Fibroblast of pulmonary artery (primary cell): ENCODE results near the gene ZBTB25.
A peak's percentile ranks its signal among the peaks of the same experiment; 100 is the strongest.

Experiments used
- DNase-seq: peaks from one replicate; pipeline ENCODE4 v3.0.0-alpha.2; 2010; ENCODE audit warnings: low read depth
- H3K4me3 ChIP-seq: replicated peaks from 2 replicates; pipeline ENCODE4 v1.5.1; 2011; ENCODE audit warnings: low read depth, mild to moderate bottlenecking, control low read depth, low read length, moderate library complexity
- TF ChIP-seq, protein P1 (sequence below): IDR thresholded peaks from 2 replicates; pipeline ENCODE4 v1.5.1; 2011; ENCODE audit warnings: mild to moderate bottlenecking, control low read depth, low read length, inconsistent platforms; ENCODE audit errors: missing control alignments

The ZBTB25 gene, protein sequence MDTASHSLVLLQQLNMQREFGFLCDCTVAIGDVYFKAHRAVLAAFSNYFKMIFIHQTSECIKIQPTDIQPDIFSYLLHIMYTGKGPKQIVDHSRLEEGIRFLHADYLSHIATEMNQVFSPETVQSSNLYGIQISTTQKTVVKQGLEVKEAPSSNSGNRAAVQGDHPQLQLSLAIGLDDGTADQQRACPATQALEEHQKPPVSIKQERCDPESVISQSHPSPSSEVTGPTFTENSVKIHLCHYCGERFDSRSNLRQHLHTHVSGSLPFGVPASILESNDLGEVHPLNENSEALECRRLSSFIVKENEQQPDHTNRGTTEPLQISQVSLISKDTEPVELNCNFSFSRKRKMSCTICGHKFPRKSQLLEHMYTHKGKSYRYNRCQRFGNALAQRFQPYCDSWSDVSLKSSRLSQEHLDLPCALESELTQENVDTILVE

DNA sequence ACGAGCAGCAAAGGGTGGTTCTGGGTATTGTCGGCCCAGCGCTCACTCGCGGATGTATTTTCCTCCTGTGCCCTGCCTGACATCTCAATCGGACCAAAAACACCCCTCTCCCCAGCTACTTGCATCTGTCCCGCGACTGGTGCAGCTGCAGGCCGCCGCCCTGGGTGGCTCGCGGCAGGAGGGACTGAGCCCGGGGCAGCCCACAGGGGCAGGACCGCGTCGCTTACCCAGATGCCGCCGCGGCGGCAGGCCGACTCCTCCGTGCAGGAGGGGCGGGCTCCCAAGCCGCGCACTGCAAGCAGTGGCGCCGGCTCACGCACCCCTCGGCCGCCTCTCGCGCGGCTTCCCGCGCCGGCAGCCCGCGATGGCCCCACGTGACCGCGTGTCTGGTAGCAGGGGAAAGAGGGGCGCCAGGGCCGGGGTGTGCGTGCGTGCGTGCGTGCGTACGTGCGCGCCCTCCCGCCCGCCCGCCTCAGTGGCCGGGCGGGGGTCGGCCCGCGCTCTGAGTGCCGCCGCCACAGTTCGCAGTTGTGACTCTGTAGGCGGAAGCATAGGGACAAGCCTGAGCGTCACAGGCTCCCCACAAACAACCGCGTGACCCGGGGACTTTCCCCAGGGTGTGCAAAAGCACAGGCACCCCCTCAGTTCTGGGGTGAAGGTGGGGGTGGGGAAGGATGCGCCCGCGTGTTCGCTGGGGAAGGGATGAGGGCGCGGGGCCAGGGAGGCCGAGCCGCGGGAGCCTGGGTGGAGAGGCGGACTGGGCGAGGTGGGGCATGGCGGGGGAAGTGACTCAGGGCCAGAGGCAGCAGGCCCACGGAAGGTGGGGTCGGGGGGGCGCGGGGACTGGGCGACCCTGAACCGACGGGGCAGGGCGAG, at the start of gene ZBTB25:
Gene ZBTB25, minus strand, starts transcription at position 405 of the 876 bp plus-strand sequence. CDS start 13,305 bp downstream, outside the sequence.
- DNase-seq, result peak; percentile 92
- peak within 1 kb of the TSS; percentile 76 for H3K4me3 ChIP-seq
- TF ChIP-seq, protein P1, sequence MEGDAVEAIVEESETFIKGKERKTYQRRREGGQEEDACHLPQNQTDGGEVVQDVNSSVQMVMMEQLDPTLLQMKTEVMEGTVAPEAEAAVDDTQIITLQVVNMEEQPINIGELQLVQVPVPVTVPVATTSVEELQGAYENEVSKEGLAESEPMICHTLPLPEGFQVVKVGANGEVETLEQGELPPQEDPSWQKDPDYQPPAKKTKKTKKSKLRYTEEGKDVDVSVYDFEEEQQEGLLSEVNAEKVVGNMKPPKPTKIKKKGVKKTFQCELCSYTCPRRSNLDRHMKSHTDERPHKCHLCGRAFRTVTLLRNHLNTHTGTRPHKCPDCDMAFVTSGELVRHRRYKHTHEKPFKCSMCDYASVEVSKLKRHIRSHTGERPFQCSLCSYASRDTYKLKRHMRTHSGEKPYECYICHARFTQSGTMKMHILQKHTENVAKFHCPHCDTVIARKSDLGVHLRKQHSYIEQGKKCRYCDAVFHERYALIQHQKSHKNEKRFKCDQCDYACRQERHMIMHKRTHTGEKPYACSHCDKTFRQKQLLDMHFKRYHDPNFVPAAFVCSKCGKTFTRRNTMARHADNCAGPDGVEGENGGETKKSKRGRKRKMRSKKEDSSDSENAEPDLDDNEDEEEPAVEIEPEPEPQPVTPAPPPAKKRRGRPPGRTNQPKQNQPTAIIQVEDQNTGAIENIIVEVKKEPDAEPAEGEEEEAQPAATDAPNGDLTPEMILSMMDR, result no peak

DNA sequence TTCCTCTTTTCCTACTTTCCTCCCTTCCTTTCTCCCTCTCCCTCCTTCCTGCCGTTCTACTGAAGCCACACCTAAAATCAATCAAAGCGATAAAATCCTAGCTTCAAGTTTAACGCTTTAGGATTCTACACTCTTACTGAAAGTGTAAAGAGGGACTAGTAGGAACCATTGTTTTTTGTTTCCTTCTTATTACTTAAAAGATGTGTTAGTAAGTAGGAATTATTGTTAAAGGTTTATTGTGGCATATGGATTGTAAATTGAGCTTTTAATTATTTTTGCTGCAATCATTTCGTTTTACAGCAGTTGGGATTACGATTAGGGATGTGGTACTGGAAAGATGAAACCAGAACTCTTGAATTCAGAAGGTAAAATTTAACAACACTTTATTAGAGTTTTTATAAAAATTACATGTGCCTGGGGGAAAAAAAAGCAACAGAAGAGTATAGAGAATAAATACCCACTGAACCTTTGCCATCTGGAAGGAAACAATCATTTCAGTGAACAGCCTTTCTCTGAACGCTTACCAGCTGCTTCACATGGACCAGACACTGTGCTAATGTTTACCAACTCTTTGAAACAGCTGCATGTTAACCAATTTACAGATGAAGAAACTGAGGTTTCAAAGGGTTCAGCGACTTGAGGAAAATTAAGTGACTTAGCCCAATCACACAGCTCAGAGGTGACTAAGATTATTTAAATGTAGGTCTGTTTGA, 47.1 kb upstream of the ZBTB25 start:
- no peak overlapping the region for H3K4me3 ChIP-seq
- TF ChIP-seq, protein P1, result no peak
- no peak for DNase-seq

DNA sequence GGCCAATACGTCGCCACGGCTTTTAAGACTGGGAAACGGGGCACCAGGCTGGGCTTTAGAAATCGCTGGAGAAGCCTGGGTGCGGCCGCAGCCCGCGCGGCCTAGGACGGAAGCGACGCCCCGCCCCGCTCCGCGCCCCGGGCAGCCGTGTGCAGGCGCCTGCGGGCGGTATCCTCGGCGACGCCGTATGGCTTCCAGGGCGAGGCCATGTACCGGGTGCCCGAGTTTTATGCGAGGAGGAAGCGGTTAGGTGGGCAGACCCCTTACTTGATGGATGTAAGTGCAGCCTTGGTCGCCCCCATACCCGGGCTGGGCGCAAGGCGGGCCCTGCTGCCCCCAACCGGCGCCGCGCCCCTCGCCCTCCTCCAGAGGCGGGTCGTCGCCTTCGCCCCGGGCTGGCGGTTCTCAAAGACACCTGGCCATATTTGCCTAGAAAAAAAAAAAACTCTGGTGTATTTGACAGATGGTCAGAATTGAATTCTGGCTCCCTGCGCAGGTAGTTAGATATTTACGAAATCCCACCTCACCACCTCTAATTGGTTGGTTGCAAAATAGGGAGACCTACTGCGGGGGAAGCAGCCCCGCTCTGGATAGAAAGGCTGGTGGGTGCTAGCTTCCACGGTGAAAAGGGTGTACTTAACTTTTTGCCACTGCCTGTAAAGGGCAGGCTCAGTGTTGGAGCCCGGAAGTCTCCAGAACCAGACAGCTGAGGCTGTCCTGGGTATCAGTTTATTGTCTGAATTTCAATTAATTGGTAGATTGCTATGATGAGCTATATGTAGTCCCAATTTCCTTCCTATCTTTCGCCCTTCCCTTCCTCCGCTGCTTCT, 46.4 kb upstream of the ZBTB25 start, which contains the start of gene PPP1R36:
Gene PPP1R36, plus strand, starts transcription at position 171 of the 830 bp plus-strand sequence. Its CDS starts 37 bp downstream, at position 208.
- TF ChIP-seq, protein P1, result no peak
- H3K4me3 ChIP-seq, result no peak within 1 kb of the TSS
- DNase-seq, result no peak

DNA sequence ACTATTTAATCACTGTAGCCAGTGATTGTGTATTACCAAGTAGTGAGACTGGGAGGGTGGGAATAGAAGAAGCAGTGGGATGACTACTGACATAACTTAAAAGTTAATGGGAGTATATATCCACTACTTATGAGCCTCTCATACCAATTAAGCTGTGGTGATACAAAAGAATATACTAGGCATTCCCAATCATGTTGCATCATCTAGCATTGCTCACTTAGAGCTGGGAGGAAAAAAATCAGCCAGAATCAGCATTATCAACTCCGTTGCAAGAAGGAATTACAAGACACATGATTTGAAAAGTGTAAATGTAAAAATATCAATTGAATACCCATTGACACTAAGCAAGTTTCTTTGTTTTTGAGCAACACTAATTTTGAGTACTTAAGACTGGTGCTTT, 45.4 kb upstream of the ZBTB25 start:
- TF ChIP-seq, protein P1, result no peak
- no peak for DNase-seq
- H3K4me3 ChIP-seq, result no peak overlapping the region

DNA sequence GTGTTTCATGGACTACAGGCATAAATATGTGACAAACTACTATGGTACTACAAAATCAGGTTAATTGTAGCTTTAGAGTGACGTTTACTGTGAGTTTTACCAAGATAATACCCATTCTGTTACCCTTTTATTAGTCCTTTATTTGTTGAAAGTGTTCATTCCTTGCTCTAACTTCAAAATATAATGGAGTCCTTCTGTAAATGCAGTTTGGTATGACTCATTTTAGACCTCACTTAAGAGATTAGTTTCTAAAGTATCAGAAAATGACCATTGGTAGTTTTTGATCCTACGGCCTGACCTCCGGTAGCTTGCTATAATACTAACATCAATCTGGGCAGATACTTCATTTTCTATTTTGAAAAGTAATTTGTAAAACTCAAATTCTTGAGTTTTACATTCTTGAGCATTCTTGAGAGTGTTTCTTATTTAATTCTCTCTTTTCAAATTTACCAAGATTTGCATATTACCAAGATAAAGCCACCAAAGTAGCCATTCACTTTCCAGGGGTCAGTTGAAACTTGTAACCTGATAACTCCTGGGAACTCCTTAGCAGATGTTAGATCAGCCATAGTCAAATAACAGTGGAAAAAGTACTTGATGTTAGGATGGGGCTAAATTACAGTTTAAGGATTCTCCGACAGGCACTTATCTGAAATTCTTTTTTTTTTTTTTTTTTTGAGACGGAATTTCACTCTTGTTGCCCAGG, 41.1 kb upstream of the ZBTB25 start:
- no peak overlapping the region for H3K4me3 ChIP-seq
- no peak for DNase-seq
- TF ChIP-seq, protein P1, result no peak
